Left colon (tissue), 2 donors: ENCODE data around the gene DRGX. TPM values are rescaled to one million over a fixed set of nuclear protein-coding genes. Genes with fewer than 3 reads are reported as not detected.

ENCODE experiments used
- ATAC-seq: fragments of 200-7000 bp; cut with Tn5 transposase; one replicate; pipeline ENCODE4 v1.9.1; 2020; ENCODE audit warnings: mild to moderate bottlenecking, moderate library complexity
- DNase-seq, 2 donors: peaks; one replicate each; pipeline ENCODE4 v3.0.0-alpha.2; 2020
- intact Hi-C, 2 donors: fragments of 100-400 bp; cut with DNase I in 1 of 2; cut with micrococcal nuclease in 1 of 2; formaldehyde crosslinking; loops; one replicate each; pipeline versions ENCODE4 v1.11.2 to v1.14.0; 2022; cut with DNase I, micrococcal nuclease
- total RNA-seq, 2 donors: library from RNA; stranded (reverse); fragmentation: NEBNext Ultra II Directional; extraction: Animal tissue kit (Norgen Biotek cat#: 25700); gene quantifications; one replicate each; pipeline ENCODE4 v1.2.1, GENCODE V29; 2021
- donor health status: DM: no; HTN: no; CAD: no.
- donor health status: DM: yes; HTN: yes; CAD: no.

DRGX gene
- total RNA-seq, 2 donors from 2014 or later = 0.11 TPM; not detected in 1

DNA sequence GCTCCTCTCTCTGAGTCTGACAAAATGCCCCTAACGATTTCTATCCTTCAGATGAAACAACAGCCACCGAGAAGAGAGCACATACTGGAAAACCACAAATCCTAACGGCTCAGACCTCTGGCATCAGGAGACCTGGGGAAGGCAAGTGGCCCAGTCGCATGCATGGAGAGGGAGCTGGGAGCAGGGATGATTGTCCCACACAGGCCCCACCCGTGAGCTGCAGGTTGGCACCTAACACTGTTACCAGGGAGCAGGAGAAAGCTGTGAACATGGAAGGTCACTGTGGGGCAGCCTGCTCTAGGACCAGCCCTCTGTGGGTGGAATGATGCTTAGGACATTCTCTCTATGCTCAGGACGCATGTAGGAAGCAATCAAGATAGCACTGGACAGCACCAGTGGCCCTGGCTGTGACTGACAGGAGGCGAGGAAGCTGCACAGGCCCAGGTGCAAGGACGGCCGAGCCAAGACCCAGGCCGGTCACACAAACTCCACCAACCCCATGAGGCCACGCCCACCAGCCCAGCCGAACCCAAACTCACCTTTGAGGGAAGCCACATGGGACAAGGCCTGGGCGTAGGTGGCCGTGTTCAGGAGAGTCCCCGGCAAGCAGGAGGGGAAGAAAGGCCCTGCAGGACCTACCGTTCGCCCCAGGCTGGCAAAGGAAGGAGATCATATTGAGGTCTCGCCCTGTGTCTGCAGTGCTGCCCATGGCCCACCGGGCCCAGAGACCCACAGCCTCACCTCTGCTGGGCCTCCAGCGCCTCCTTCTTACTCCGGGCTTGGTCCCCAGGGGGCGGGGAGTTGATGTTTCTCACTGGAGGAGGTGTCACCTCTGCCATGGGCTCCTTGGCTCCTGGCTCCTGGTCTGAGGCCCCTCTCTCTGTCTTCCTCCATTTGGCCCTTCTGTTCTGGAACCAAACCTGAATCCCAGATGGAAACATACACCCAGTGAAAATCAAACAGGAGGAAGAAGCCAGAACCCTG is 9.7 kb downstream of the DRGX start:
- DNase-seq (no peak), ATAC-seq (no peak)
- intact Hi-C loops = no loop called here

DNA sequence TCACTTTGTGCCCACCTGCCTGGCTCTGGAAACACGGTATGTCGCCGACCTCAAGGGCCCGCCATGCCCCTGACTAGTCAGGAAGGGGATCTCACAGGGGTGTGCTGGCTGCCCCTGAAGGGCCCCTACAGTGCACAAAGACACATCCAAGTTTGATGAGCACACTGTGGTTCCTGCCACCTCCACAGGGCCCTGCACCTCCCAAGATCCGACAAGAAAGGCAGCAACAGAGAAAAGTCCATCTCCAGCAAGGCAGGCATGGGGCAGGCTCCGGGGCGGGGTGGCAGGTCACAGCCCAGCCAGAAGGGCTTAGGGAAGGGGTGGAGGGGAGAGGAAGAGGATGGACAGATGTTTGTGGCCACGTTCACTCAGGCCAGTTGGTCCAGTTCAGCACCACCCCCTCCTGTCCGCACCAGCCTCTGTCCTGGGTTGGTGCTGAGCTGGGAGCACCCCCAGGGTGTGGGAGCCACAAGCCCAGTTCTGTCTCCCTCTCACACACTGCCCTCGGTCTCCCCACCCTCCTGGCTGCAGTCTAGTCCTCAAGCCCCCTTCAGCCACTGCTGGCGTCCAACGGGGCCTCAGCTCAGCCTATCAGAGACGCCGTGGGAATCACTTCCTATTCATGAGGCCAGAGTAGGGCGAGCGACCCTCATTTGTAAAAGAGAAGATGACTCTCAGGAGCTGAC is 11.5 kb downstream of the DRGX start:
- no peak for ATAC-seq
- intact Hi-C loops = no loop called here
- no peak for DNase-seq

DNA sequence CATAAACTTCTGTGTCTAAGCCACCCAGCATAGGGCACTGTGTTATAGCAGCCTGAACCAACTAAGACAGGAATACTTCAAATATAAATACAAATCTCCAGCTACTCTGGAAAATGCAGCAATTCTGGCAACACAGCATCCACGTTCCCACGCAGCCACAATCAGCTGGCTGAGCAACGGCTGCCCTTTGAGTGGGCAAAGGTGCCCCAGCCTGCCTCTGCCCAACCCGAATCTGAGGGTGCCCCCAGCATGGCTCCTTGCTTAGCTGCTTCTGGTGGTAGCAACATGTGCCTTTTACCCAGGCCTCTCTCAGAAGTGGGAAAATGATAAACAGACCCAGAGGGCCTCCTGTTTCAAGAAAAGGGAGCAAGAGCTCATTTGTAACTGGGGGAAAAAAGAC is 12.0 kb downstream of the DRGX start:
- DNase-seq (no peak), ATAC-seq (no peak)
- intact Hi-C loops = no loop called here

DNA sequence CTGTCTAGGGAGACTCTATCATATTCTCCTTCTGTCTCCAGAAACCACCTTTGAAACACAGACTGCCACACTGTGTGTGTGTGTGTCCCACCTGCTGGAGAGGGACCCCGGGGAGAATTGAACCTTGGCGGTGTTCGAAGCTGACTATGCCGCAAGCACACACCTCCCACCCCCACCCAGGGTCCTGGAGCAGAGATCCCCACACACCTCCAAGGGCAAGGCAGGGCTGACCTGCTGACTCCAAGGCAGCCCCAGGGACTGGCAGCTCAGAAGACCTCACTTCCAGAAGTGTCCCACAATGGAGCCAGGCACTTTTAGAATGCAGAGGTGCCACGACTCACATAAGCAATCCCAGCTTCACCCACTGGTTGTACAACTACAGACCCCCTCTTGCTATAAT is 13.1 kb downstream of the DRGX start:
- no peak for DNase-seq
- ATAC-seq = no peak
- intact Hi-C loops = no loop called here

DNA sequence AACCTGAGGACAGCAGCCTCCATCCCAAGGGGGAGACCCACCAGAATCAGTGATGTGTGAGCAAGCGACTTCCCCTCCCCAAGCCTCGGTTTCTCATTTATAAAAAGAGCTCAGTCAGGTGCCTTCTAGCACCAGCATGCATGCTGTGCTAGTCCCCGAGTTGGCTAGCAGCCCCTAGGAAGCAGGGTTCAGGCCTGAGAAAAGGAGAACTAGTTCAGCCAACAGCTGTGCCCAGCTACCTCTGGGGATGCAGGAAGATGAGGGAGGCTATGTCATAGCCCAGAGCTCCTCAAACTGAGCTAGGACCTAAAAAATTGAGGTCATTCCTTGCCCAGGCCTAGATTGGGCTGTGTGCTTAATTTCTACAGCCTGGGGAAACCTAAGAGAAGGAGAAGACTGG is 13.7 kb downstream of the DRGX start:
- ATAC-seq (no peak), DNase-seq (no peak)
- intact Hi-C loops = no loop called here

DNA sequence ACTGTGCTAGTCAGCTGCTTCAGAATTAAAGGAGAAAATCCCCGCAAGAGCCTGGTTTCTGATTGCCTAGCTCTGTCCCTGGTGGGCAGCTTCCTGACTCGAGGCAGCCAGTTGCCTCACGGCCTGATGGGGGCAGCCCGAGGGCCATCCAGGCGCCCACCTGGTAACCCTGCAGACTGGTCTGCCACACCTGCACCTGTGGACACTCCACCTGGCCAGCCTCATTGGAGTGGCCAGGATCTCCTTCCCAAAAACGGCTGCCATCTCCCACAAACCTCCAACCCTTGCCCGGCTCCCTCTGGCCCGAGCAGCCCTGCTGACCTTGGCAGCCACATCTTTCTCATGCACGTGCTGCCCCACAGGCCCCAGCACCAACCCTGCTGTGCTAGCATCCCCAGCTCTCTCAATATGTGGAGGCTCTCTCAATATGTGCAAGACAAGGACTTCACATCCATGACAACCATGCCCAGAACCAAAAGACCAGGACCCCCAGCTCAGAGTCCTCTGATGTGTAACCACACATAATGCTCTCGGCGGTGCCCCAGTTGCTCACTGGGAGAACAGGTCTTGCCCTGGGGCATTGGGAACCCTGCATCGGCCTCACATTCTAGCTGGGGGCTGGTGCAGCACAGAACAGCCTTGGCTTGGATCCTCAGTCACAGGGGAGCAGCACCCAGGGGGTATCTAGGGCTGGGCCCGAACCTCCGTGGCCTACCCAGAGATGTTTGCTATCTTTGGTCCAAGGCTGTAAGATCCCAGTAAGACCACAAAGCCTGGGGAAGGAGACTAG is 14.6 kb downstream of the DRGX start:
- DNase-seq (no peak), ATAC-seq (no peak)
- intact Hi-C loops = no loop called here

DNA sequence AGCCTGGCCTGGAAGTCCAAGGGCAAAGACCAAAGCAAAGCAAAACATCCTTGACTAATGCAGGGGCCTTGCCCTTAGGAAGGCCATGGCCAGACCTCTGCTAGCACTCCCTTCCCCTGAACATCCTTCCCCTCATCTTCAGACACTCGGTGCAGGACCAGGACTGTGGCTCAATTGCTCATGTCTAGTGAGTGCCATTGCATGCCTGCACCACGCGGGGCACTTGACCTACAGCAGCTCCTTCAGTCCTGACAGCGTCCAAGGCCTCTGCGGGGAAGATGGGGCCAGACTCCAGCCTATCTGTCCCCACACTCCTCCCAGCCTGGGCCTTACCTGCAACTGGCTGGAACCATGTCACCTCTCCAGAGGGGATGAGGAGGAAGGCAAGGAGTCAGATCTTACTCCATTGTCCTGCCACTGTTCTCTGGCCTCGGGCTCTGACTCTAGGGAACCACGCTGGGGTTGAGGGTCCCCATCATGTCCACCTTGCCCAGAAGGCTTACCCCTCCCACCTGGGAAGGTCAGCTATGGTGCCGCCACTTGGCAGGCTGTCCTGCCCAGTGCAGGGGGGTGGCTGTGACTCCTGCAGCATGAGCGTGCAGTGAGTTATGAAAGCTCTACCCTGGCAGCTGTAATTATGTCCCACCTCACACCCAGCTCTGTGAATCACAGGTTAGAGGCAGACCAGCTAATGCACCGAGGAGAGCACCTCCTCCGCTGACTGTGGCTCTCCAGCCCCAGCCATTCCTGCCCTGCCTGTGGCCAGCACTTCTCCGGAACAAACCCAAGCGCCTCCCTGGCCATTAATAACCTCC is 16.1 kb downstream of the DRGX start:
- intact Hi-C loops = no loop called here
- DNase-seq = no peak
- ATAC-seq = no peak

DNA sequence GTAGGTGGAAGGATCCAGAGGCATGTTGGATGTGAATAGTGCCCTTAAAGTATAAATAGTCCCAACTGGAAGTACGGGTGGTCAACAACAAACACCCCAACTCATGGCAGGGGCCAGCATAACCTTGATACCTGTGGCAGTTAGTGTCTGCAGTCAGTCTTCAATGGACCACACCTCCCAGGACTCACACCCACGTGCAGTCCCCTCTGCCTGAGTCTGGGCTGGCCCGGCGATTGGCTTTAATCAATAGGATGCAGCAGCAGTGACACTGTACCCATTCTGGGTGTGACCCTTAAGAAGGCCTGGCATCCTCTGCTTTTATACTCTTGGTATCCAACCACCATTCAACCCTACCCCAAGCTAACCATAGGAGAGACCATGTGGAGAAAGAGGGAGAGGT is 18.6 kb downstream of the DRGX start:
- DNase-seq (no peak), ATAC-seq (no peak)
- intact Hi-C loops = no loop called here

DNA sequence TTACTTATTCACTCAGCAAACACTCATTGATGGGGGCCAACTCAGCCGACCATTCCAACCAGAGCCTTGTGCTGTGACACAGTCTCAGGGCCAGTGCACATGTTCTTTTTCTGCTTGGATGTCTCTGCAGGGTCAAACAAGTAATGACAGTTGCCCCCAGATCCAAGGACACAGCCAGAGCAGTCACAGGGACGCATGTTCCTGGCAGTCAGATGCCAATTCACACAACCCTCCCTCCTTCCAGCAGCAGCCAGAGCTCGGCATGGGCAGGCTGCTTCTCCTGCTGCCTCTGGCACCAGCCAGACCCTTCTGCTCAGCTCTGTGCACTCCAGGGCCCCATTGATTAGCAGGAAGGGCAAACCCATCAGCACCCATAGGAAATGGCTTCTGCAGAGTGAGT is 20.3 kb downstream of the DRGX start:
- intact Hi-C loops = no loop called here
- ATAC-seq = no peak
- no peak for DNase-seq

DNA sequence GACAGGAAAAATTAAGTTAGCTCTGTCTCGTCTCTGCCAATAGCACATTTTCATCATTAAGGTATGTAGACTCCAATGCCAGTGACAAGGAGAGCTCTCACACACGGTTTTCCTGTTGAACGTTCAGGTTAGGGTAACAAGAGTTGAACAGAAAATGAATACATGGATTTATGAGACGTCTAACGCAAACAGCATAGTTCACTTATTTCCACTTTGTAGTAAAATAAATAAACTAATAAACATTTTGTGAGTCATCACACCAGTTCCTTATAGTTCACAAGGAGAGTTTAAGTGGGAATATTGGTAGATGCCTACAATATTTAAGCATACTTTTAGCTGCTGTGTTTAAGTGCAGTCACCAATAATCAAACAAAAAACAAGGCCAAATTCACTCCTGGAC is 21.1 kb downstream of the DRGX start:
- ATAC-seq (no peak), DNase-seq (no peak)
- intact Hi-C loops = no loop called here

DNA sequence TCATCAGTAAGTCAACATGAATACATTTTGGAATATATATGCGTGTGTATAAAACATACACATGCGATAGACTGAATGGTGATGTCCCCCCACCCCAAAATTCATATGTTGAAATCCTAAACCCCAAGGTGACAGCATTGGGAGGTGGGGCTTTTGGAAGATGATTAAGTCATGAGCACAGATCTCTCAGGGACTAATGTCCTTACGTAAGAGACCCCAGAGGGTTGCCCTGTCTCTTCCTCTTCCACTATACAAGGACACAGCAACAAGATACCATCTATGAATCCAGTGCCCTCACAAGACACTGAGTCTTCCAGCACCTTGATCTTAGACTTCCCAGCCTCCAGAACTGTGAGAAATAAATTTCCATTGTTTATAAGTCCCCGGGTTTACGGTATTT is 22.5 kb downstream of the DRGX start:
- intact Hi-C loops = no loop called here
- ATAC-seq (no peak), DNase-seq (no peak)

DNA sequence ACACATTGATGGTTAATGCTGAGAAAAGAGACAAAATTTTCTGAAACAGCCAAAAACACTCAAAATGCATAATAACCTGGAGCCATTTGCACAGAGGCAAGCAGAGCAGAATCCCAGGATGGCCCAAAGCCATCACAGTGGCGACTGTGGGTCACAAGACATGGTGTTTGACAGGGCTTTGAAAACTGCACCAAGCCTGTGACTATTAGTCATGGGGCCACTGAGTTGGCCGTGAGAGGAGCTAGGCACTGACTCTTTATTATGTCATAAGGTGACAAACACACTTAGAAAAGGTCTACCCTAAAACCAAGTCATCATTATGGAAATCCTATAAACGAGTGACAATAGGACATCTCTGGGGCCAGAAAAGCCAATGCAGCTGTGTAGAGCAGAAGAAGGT is 23.9 kb downstream of the DRGX start:
- intact Hi-C loops = no loop called here
- ATAC-seq = no peak
- no peak for DNase-seq

DNA sequence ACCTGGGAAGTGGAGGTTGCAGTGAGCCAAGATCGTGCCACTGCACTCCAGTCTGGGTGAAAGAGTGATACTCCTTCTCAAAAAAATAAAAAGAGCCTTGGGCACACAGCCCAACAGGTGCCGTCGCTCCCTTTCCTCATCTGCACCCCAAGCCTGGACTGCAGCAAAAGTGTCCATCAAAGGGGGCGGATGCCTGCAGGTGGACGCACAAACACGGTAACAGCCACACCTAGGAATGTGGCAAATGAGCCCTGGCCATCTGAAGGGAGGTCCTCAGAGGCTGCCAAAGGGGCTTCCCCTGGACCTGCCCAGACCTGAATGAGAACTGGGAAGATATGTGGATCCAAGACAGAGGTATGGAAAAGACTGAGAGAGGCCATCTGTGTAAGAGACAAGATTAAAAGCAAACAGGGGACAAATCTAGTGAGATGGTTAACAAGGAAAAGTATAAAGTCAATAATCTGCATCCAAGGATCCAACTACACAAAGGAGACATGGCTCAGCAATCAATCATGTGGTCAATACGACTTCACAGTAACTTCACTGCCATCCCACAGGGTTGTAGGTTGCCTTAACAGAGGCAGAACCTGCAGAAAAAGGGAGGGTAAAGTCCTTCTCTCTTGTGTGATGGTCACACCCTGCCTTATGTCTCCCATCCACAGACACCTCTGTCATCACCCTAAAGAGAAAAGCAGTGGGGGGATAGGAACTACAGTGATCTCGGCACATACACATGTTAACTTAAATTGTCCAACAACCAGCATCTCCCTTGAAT is 25.4 kb downstream of the DRGX start:
- ATAC-seq (no peak), DNase-seq (no peak)
- intact Hi-C loops = no loop called here

DNA sequence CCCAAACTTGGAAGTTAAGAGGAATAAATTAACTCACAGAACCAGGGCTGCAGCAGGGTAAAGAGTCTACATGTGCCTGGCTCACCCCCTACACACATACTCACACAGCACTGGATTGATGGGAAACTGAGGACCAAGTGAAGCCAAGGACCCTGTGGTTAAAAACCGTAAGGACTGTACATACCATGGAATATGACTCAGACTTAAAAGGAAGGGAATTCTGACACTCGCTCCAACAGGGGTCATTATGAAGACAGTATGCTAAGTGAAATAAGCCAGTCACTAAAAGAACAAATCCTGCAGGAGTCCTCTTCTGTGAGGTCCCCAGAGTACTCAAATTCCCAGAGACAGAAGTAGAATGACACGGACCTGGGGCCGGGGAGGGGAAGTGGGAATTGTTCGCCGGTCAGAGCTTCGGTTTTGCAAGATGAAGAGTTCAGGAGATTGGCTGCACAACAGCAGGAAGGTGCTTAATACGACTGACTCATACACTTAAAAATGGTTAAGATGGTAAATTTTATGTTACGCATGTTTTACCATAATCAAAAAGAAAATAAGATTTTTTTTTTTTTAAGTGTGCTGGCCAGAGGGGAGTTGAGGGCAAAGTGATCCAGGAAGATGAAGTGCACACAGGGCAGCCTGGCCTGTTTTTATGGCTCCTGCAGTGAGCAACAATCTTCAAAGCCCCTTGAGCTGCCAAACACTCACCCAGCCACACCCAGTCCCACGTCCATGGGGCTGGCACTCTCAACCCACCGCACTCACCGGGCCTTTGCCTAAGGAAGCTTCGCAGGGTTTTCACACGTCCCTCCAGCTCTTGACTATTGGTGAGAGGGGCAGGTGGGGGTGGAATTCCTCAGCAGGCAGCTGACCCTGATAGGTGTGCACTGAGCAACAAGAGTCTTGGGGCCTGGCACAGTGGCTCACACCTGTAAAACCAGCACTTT is 26.4 kb downstream of the DRGX start:
- ATAC-seq (no peak), DNase-seq (no peak)
- intact Hi-C loops = no loop called here

DNA sequence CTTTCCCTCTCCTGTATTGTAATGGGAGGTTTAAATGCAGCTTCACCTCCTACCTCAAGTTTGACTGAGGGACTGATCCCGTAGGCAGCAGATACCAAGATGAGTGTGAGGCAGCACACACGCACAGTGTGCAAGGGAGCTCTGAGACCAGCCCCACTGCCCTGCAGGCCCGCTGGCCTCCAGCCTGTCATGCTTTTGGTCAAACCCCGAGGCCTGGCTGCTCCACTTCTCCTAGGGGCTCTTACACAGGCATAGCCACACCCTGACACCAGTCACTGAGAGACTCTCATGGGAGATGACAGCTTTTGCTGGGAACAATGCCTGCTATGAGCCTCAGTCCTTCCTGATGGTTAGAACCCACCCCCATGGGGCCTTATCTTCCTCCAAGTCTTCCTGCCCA is 27.6 kb downstream of the DRGX start:
- no peak for ATAC-seq
- intact Hi-C loops = no loop called here
- no peak for DNase-seq

DNA sequence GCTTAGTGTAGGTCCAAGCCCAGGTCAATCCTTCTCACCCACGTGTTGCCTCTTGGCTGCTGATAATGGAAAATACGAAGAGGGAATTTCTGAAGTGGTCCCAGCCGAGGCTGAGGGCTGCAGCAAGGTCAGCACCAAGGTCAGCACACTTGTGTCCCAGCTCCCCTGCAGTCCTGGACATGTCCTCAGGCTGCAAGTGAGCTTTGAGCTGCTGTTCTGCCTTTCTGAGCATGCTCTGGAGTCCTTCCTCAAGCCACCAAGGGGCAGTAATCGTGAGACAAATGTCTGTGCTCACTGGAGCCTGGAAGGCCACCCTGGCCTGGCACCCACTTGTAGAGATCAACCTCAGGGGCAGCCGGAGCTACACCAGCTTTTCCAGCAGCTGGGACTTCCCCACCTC is 28.3 kb downstream of the DRGX start:
- intact Hi-C loops = no loop called here
- DNase-seq = no peak
- ATAC-seq = no peak

DNA sequence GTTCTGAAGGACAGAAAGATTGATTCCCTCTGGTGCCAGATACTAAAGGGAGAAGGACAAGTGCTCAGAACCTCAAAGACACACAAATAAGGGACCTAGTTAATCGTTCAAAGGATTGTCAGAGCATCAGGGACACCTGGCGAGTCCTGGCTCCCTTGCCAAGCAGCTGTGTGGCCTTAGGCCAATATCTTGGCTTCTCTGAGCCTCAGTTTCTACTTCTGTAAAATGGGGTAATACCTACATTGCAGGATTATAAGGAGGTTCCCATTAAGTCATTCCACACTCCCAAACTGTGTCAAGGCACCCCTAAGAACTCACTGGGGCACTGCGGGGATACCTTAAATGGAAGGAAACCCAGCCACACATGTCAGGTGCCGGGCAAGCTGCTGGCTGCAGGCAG is 29.4 kb downstream of the DRGX start:
- ATAC-seq = no peak
- intact Hi-C loops = no loop called here
- no peak for DNase-seq
